K562 (cell line): Measurements from ENCODE around the gene LEO1. TPM values are rescaled to one million over a fixed set of nuclear protein-coding genes. Genes with fewer than 3 reads are reported as not detected.
A peak's percentile ranks its signal among the peaks of the same experiment; 100 is the strongest.

Source experiments
- ATAC-seq: fragments of 200-7000 bp; cut with Tn5 transposase; 3 replicates; pipeline ENCODE4 v1.9.1; 2020; ENCODE audit warnings: moderate library complexity
- BruUV-seq: library from RNA; stranded (reverse); fragments of 400-500 nt; replicated peaks from 2 replicates; lab custom pipeline; 2021; lab: Mats Ljungman, UMichigan
- CTCF ChIA-PET: fragments of 300-600 bp; formaldehyde crosslinking; extraction: SDS; loops from one replicate; lab custom pipeline; 2021; ENCODE audit warnings: low intra/inter-chr PET ratio; lab: Yijun Ruan, JAX
- POLR2A ChIA-PET: fragments of 300-600, 350-650 bp; sonication (Branson Sonifier 250); formaldehyde crosslinking; extraction: SDS; loops from one replicate; lab custom pipeline; 2021; ENCODE audit warnings: antibody characterized with exemption, inconsistent platforms; lab: Yijun Ruan, JAX
- DNase-seq, 4 experiments: peaks; one replicate each; pipeline versions ENCODE4 v3.0.0 to v3.0.0-alpha.2; 2011 to 2018; ENCODE audit warnings: low spot score in 3 of 4, mixed read lengths in 3 of 4; ENCODE audit errors: extremely low read depth in 1 of 4
- FAIRE-seq: peaks from 2 replicates; lab custom pipeline; 2011; peaks lifted over from hg19 to GRCh38; lab: Jason Lieb, UNC
- H2AFZ ChIP-seq: 2 replicates; pipeline ENCODE4 v1.6.0; 2011; ENCODE audit warnings: low read depth, low read length, control low read depth, inconsistent platforms
- H3K27ac ChIP-seq: fragments of 200-600 bp; 3 replicates; pipeline ENCODE4 v1.8.0; 2011; ENCODE audit warnings: low read depth, mild to moderate bottlenecking, control low read depth, inconsistent platforms, low read length, moderate library complexity, mixed read lengths; ENCODE audit errors: extremely low read depth
- H3K27me3 ChIP-seq, 2 experiments: fragments of 300-600 bp in 1 of 2; 2 replicates in 1 of 2; 3 replicates in 1 of 2; pipeline versions ENCODE4 v1.6.0 to v1.8.0; 2011; ENCODE audit warnings: inconsistent platforms in 2 of 2, low read length in 2 of 2, mild to moderate bottlenecking in 1 of 2, mixed read lengths in 1 of 2, moderate library complexity in 1 of 2; ENCODE audit not compliant: control insufficient read depth in 2 of 2, insufficient read depth in 2 of 2
- H3K36me3 ChIP-seq: fragments of 300-600 bp; 3 replicates; pipeline ENCODE4 v1.8.0; 2011; ENCODE audit warnings: mild to moderate bottlenecking, low read length, inconsistent platforms; ENCODE audit not compliant: control insufficient read depth, insufficient read depth
- H3K4me1 ChIP-seq, 2 experiments: fragments of 200-600 bp in 1 of 2; replicated peaks in 1 of 2; 2 replicates in 1 of 2; 3 replicates in 1 of 2; pipeline versions ENCODE4 v1.5.1 to v1.8.0; 2011; ENCODE audit warnings: inconsistent platforms in 2 of 2, low read length in 2 of 2, mild to moderate bottlenecking in 1 of 2, mixed read lengths in 1 of 2, moderate library complexity in 1 of 2; ENCODE audit not compliant: control insufficient read depth in 2 of 2, insufficient read depth in 2 of 2
- H3K4me2 ChIP-seq: 2 replicates; pipeline ENCODE4 v1.6.1; 2011; ENCODE audit warnings: low read length, control low read depth, inconsistent platforms, mixed read lengths; ENCODE audit not compliant: insufficient read depth
- H3K4me3 ChIP-seq: fragments of 200-600 bp; sonication (generic), shearing (Covaris generic); 2 replicates; pipeline ENCODE4 v1.5.1; 2016; ENCODE audit warnings: control low read depth, inconsistent platforms
- H3K79me2 ChIP-seq: fragments of 200-600 bp; 3 replicates; pipeline ENCODE4 v1.8.0; 2011; ENCODE audit warnings: low read length, inconsistent platforms; ENCODE audit not compliant: control insufficient read depth, insufficient read depth
- H3K9ac ChIP-seq, 2 experiments: 2 replicates each; pipeline versions ENCODE4 v1.6.0 to v1.6.1; 2011; ENCODE audit warnings: low read depth in 2 of 2, low read length in 2 of 2, control low read depth in 1 of 2, inconsistent platforms in 1 of 2, mild to moderate bottlenecking in 1 of 2, mixed read lengths in 1 of 2; ENCODE audit not compliant: insufficient read depth in 1 of 2
- H3K9me1 ChIP-seq: one replicate; pipeline ENCODE4 v1.6.0; 2011; ENCODE audit warnings: inconsistent platforms, mild to moderate bottlenecking, low read length, moderate library complexity; ENCODE audit not compliant: control insufficient read depth, insufficient read depth
- H3K9me3 ChIP-seq: replicated peaks from 2 replicates; pipeline ENCODE4 v1.5.1; 2011; ENCODE audit warnings: low read depth, low read length, inconsistent platforms; ENCODE audit not compliant: control insufficient read depth, insufficient read depth
- H4K20me1 ChIP-seq: replicated peaks from 2 replicates; pipeline ENCODE4 v1.6.1; 2011; ENCODE audit warnings: low read length, inconsistent platforms, mixed read lengths; ENCODE audit not compliant: control insufficient read depth, insufficient read depth
- ATF1 ChIP-seq, 2 experiments: fragments of 450-650 bp in 1 of 2; IDR thresholded peaks; 2 replicates each; pipeline ENCODE4 v1.6.1; 2016; ENCODE audit warnings: missing compliant biosample characterization in 1 of 2, missing genetic modification characterization in 1 of 2
- SAP30 ChIP-seq: fragments of 200-600 bp; sonication (generic); IDR thresholded peaks from 2 replicates; pipeline ENCODE4 v1.6.1; 2012; ENCODE audit warnings: borderline replicate concordance, low read depth, mild to moderate bottlenecking, moderate library complexity, low read length, control low read depth, inconsistent platforms; ENCODE audit not compliant: insufficient read depth, poor library complexity, severe bottlenecking
- ZBTB26 ChIP-seq: fragments of 450-650 bp; formaldehyde crosslinking; IDR thresholded peaks from 2 replicates; pipeline ENCODE4 v1.4.0; 2022; ENCODE audit warnings: missing genetic modification characterization
- ZFX ChIP-seq: sonication (generic); formaldehyde crosslinking; IDR thresholded peaks from 2 replicates; pipeline ENCODE4 v1.8.0; 2022; ENCODE audit warnings: mild to moderate bottlenecking, missing genetic modification reagents, moderate library complexity
- ZNF589 ChIP-seq: fragments of 200-800 bp; sonication (Bioruptor generic); IDR thresholded peaks from 2 replicates; pipeline ENCODE4 v1.6.1; 2016; ENCODE audit warnings: low read depth, missing genetic modification characterization, missing compliant biosample characterization
- WGBS: fragments of 100-300 bp; shearing (Covaris generic); methylation state at CpG from one replicate; pipeline ENCODE4 v1.1.6; 2016; ENCODE audit warnings: low coverage, mixed read lengths; ENCODE audit not compliant: insufficient coverage; ENCODE audit errors: missing lambda C conversion rate; 5-methylcytosine and 5-hydroxymethylcytosine counted together
- in situ Hi-C: fragments of 300-500 bp; cut with MboI; formaldehyde crosslinking; loops from 4 replicates; pipeline ENCODE4 v1.15.0; 2018; ENCODE audit warnings: inconsistent platforms, mixed read lengths
- intact Hi-C: fragments of 100-400 bp; cut with micrococcal nuclease; formaldehyde crosslinking; loops from 2 replicates; pipeline ENCODE4 v1.14.2; 2022
- polyA plus RNA-seq, 8 experiments: library from polyadenylated mRNA; depleted of rRNA in 4 of 8; stranded (reverse) in 5 of 8; unstranded in 3 of 8; fragments of >200 nt; fragmentation: Nextera tagmentation in 2 of 8; fragmentation: Illumina TruSeq in 1 of 8; extraction: Ambion mirVana in 2 of 8; extraction: Trizol in 1 of 8; gene quantifications; 2 replicates each; pipeline versions ENCODE4 v1.2.1 to v1.2.3, GENCODE V29; 2011 to 2014; ENCODE audit warnings: inconsistent platforms in 1 of 8, missing spikeins in 1 of 8
- total RNA-seq, 7 experiments: library from RNA; depleted of rRNA in 6 of 7; stranded (reverse); fragments of >200 nt in 6 of 7; fragmentation: Illumina TruSeq in 2 of 7; extraction: Trizol in 2 of 7; gene quantifications; 2 replicates each; pipeline versions ENCODE4 v1.2.1 to v1.2.3, GENCODE V29; 2011 to 2021; ENCODE audit warnings: low replicate concordance in 1 of 7
- TF ChIP-seq, protein P1 (sequence below): sonication (generic); formaldehyde crosslinking; IDR thresholded peaks from 2 replicates; pipeline ENCODE4 v1.8.0; 2022; ENCODE audit warnings: mild to moderate bottlenecking, missing genetic modification reagents, borderline replicate concordance

LEO1 gene
- total and polyA plus RNA-seq, 9 of the 15 experiments (the other 6 are each of a cell fraction or from before 2014, with no cell fraction given): 8.4 to 48.3 (median 37.9) TPM

GRCh38 chr15:52008359-52008697 is 36.8 kb upstream of the LEO1 start:
- intact Hi-C loops: no loop called here
- no peaks in the 10 kb centered on the region for H3K27me3 ChIP-seq
- ChIA-PET CTCF (no interaction called here), POLR2A (interaction anchor here (0.7 to 1.6 kb wide), 3 partner anchors 12 to 70 kb away, joined by 3 to 5 read pairs (median 3); no protein-coding TSS in a partner anchor)
- H4K20me1 ChIP-seq: no peaks in the 10 kb centered on the region
- BruUV-seq: no TSS peak
- no peak for FAIRE-seq
- H3K9ac ChIP-seq: no peak overlapping the region
- no peaks in the 10 kb centered on the region for H3K9me3 ChIP-seq
- H3K36me3 ChIP-seq: no peaks in the 10 kb centered on the region
- TF ChIP-seq ATF1 (CRISPR knock-in tag; IDR thresholded peaks at IDR 0.05) (no peak), ATF1 (tag; IDR thresholded peaks at IDR 0.05) (peak; percentile 8; the same call in 1 of the 2 replicates), SAP30 (no peak)
- peaks cover 3% of the 10 kb centered on the region for H3K9me1 ChIP-seq
- in situ Hi-C loops: no loop called here
- peak; percentile 2; the same call in 2 of the 3 replicates for ATAC-seq
- no peak overlapping the region for H3K4me3 ChIP-seq
- peak overlapping the region; percentile 57 for H2AFZ ChIP-seq
- no peak for DNase-seq
- peak overlapping the region; percentile 2; the same call in 1 of the 2 replicates for H3K4me2 ChIP-seq
- WGBS: 53% methylated on average over 5 of the region's 5 CpGs
- H3K27ac ChIP-seq: peak overlapping the region; percentile 51; the same call in 2 of the 3 replicates
- H3K4me1 ChIP-seq: peaks cover 10 to 57% of the 10 kb centered on the region in 2 experiments; a peak in 4 of 5 replicates
- no peaks in the 10 kb centered on the region for H3K79me2 ChIP-seq

DNA sequence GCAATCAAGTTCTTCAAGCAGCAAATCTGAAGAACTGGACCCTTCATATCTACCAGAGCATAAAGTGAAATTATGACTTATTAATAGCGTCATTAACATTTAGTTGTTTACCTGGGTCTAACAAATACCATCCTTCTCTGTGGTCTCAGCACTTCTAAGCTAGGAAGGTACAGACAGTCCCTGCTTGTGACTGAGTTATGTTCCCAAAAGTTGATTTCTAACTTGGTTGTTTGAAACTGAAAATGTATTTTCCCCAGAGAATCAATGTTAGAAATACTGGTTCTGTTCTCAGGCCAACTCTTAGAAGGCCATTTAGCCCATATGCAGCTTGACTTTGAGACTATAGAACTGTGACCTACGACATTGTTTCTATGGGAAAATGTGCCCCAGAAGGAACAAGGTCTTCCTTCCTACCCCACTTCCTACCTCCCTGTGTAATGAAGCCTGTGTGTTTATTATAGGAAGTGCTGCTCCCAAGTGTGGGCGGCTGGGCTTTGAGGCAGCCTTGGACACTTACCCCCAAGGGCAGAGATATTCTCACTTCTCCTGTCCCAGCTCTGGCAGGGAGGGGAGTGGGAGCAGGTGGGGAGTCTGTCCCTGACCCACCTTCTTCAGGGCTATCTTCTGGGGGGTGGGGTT is 35.2 kb upstream of the LEO1 start:
- Histone ChIP-seq H3K27ac (peak overlapping the region; percentile 56), H2AFZ (peak overlapping the region; percentile 93), H3K4me2 (peak overlapping the region; percentile 26), H3K9me3 (no peaks in the 10 kb centered on the region), H3K9ac (peak overlapping the region; percentile 16 to 79; a peak in 3 of 4 replicates), H3K36me3 (no peaks in the 10 kb centered on the region), H3K79me2 (no peaks in the 10 kb centered on the region), H3K9me1 (peaks cover 2% of the 10 kb centered on the region), H4K20me1 (no peaks in the 10 kb centered on the region), H3K4me1 (peaks cover 10 to 50% of the 10 kb centered on the region in 2 experiments; a peak in 4 of 5 replicates), H3K4me3 (no peak overlapping the region), H3K27me3 (no peaks in the 10 kb centered on the region)
- intact Hi-C loops (no loop called here), in situ Hi-C loops (no loop called here)
- BruUV-seq: no TSS peak
- no peak for FAIRE-seq
- WGBS: 42% methylated on average over 2 of the region's 3 CpGs
- CTCF ChIA-PET: no interaction called here
- ATAC-seq: peak; percentile 19; the same call in 2 of the 3 replicates
- DNase-seq: peak in 1 of 4 experiments; percentile 39
- POLR2A ChIA-PET: interaction anchor here (2.8 kb wide), 1 partner anchor 11 kb away, joined by 9 read pairs; the partner anchor contains the start of gene MAPK6
- peak; percentile 13; the same call in 1 of the 2 replicates for TF ChIP-seq ZFX
- TF ChIP-seq ZNF589 (CRISPR knock-in tag): peak; percentile 14; the same call in 1 of the 2 replicates
- TF ChIP-seq, protein P1, sequence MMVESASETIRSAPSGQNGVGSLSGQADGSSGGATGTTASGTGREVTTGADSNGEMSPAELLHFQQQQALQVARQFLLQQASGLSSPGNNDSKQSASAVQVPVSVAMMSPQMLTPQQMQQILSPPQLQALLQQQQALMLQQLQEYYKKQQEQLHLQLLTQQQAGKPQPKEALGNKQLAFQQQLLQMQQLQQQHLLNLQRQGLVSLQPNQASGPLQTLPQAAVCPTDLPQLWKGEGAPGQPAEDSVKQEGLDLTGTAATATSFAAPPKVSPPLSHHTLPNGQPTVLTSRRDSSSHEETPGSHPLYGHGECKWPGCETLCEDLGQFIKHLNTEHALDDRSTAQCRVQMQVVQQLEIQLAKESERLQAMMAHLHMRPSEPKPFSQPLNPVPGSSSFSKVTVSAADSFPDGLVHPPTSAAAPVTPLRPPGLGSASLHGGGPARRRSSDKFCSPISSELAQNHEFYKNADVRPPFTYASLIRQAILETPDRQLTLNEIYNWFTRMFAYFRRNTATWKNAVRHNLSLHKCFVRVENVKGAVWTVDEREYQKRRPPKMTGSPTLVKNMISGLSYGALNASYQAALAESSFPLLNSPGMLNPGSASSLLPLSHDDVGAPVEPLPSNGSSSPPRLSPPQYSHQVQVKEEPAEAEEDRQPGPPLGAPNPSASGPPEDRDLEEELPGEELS: no peak
- no peak for TF ChIP-seq ZBTB26 (CRISPR knock-in tag)
